ENCODE measurements around the gene INPP1.

Gene INPP1

DNA sequence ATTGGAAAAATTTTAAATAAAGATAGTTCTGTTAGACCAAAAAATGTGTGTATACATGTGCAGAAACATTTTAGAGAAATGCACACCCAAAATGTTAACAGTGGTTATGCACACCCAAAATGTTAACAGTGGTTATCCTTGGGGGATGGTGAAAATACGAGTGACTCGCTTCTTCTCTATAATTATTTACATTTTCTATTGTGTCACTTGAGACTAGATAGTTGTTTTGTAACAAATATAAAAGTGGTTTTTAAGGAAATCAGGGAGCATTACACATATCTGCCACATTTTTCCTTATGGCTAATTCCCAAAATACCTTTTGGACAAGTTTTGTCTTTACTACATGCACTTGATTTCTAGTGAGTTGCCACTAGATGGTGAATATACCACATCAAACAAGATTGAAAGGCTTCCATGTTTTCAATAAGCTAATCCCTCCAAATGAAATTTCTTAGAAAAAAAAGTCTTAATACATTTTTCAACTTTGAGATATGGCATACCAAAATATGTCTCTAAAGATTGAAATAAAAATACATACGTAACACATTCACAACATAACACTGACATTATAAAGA lies 14.7 kb upstream of the INPP1 start:
- TF ChIP-seq ISL1 (CRISPR knock-in tag; IDR thresholded peaks at IDR 0.05) (no peak), ZNF70 (CRISPR knock-in tag; IDR thresholded peaks at IDR 0.05) (no peak), ZNF565 (CRISPR knock-in tag; conservative IDR thresholded peaks at IDR 0.05; ENCODE audit: low read depth) (no peak), TOX (CRISPR knock-in tag; IDR thresholded peaks at IDR 0.05; ENCODE audit: borderline replicate concordance) (no peak), BACH2 (CRISPR knock-in tag; IDR thresholded peaks at IDR 0.05; ENCODE audit: borderline replicate concordance) (no peak), ARNTL (CRISPR knock-in tag; IDR thresholded peaks at IDR 0.05; ENCODE audit: borderline replicate concordance, low read depth) (no peak), ZNF8 (CRISPR knock-in tag; IDR thresholded peaks at IDR 0.05) (no peak), OSR1 (CRISPR knock-in tag; IDR thresholded peaks at IDR 0.05) (no peak), GLIS3 (CRISPR knock-in tag; IDR thresholded peaks at IDR 0.05) (no peak), ZFP30 (CRISPR knock-in tag; IDR thresholded peaks at IDR 0.05) (no peak)
- TF ChIP-seq, protein P1, sequence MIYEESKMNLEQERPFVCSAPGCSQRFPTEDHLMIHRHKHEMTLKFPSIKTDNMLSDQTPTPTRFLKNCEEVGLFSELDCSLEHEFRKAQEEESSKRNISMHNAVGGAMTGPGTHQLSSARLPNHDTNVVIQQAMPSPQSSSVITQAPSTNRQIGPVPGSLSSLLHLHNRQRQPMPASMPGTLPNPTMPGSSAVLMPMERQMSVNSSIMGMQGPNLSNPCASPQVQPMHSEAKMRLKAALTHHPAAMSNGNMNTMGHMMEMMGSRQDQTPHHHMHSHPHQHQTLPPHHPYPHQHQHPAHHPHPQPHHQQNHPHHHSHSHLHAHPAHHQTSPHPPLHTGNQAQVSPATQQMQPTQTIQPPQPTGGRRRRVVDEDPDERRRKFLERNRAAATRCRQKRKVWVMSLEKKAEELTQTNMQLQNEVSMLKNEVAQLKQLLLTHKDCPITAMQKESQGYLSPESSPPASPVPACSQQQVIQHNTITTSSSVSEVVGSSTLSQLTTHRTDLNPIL (CRISPR knock-in tag; IDR thresholded peaks at IDR 0.05; ENCODE audit: low read depth) = no peak
- ATAC-seq = no peak

DNA sequence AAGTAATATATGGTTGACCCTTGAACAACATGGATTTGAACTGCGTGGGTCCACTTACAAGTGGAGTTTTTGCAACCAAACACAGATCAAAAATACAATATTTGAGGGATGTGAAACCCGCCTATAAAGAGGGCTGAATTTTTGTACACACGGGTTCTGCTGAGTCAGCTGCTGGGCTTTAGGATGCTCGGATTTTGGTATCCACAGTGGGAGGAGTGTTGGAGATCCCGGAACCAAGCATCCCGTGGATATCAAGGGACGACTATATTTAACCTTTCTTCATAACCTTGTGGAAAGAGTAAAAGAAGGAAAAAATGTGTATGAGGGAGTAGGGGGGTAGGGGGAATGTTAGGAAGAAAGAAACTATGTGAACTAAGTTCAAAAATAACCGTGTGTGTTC lies 10.0 kb upstream of the INPP1 start:
- TF ChIP-seq, protein P2, sequence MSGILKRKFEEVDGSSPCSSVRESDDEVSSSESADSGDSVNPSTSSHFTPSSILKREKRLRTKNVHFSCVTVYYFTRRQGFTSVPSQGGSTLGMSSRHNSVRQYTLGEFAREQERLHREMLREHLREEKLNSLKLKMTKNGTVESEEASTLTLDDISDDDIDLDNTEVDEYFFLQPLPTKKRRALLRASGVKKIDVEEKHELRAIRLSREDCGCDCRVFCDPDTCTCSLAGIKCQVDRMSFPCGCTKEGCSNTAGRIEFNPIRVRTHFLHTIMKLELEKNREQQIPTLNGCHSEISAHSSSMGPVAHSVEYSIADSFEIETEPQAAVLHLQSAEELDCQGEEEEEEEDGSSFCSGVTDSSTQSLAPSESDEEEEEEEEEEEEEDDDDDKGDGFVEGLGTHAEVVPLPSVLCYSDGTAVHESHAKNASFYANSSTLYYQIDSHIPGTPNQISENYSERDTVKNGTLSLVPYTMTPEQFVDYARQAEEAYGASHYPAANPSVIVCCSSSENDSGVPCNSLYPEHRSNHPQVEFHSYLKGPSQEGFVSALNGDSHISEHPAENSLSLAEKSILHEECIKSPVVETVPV (CRISPR knock-in tag; IDR thresholded peaks at IDR 0.05) = no peak
- no peak for TF ChIP-seq PPARA (CRISPR knock-in tag; IDR thresholded peaks at IDR 0.05; ENCODE audit: borderline replicate concordance)
- TF ChIP-seq, protein P3, sequence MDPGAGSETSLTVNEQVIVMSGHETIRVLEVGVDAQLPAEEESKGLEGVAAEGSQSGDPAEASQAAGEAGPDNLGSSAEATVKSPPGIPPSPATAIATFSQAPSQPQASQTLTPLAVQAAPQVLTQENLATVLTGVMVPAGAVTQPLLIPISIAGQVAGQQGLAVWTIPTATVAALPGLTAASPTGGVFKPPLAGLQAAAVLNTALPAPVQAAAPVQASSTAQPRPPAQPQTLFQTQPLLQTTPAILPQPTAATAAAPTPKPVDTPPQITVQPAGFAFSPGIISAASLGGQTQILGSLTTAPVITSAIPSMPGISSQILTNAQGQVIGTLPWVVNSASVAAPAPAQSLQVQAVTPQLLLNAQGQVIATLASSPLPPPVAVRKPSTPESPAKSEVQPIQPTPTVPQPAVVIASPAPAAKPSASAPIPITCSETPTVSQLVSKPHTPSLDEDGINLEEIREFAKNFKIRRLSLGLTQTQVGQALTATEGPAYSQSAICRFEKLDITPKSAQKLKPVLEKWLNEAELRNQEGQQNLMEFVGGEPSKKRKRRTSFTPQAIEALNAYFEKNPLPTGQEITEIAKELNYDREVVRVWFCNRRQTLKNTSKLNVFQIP (CRISPR knock-in tag; IDR thresholded peaks at IDR 0.05; ENCODE audit: borderline replicate concordance, low read depth) = no peak
- TF ChIP-seq, protein P1 (CRISPR knock-in tag; IDR thresholded peaks at IDR 0.05; ENCODE audit: low read depth) = no peak
- TF ChIP-seq ZFP30 (CRISPR knock-in tag; IDR thresholded peaks at IDR 0.05) = no peak
- no peak for ATAC-seq

DNA sequence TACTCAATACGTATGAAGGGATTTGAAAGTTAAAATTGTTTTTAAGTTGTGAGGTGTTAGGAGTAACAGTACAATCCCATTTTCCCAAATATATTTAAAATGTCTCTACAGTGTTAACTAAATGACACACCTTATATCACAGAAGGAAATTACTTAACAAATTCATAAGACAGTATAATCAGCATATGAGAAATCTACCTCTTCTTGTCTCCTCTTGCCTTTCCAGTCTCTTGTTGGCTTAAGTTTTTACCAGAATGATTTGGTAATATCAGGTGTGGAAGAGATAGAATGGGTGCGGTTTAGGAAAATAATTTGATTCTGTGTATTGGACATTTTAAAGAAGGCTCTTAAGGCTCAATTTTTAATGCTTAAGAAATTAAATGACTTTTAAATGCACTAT lies 9.5 kb upstream of the INPP1 start:
- TF ChIP-seq RARB (CRISPR knock-in tag; IDR thresholded peaks at IDR 0.05) (no peak), ZC3H10 (CRISPR knock-in tag; IDR thresholded peaks at IDR 0.05) (no peak), PPARA (CRISPR knock-in tag; IDR thresholded peaks at IDR 0.05; ENCODE audit: borderline replicate concordance) (no peak), SNAI2 (CRISPR knock-in tag; IDR thresholded peaks at IDR 0.05) (no peak), ZFP3 (CRISPR knock-in tag; IDR thresholded peaks at IDR 0.05) (no peak), BACH2 (CRISPR knock-in tag; IDR thresholded peaks at IDR 0.05; ENCODE audit: borderline replicate concordance) (no peak), ARNTL (CRISPR knock-in tag; IDR thresholded peaks at IDR 0.05; ENCODE audit: borderline replicate concordance, low read depth) (no peak), ESRRG (CRISPR knock-in tag; IDR thresholded peaks at IDR 0.05) (no peak), ZNF70 (CRISPR knock-in tag; IDR thresholded peaks at IDR 0.05) (no peak), ZNF565 (CRISPR knock-in tag; conservative IDR thresholded peaks at IDR 0.05; ENCODE audit: low read depth) (no peak), GLIS3 (CRISPR knock-in tag; IDR thresholded peaks at IDR 0.05) (no peak), CSDC2 (CRISPR knock-in tag; IDR thresholded peaks at IDR 0.05) (no peak), ZNF8 (CRISPR knock-in tag; IDR thresholded peaks at IDR 0.05) (no peak)
- TF ChIP-seq, protein P4, sequence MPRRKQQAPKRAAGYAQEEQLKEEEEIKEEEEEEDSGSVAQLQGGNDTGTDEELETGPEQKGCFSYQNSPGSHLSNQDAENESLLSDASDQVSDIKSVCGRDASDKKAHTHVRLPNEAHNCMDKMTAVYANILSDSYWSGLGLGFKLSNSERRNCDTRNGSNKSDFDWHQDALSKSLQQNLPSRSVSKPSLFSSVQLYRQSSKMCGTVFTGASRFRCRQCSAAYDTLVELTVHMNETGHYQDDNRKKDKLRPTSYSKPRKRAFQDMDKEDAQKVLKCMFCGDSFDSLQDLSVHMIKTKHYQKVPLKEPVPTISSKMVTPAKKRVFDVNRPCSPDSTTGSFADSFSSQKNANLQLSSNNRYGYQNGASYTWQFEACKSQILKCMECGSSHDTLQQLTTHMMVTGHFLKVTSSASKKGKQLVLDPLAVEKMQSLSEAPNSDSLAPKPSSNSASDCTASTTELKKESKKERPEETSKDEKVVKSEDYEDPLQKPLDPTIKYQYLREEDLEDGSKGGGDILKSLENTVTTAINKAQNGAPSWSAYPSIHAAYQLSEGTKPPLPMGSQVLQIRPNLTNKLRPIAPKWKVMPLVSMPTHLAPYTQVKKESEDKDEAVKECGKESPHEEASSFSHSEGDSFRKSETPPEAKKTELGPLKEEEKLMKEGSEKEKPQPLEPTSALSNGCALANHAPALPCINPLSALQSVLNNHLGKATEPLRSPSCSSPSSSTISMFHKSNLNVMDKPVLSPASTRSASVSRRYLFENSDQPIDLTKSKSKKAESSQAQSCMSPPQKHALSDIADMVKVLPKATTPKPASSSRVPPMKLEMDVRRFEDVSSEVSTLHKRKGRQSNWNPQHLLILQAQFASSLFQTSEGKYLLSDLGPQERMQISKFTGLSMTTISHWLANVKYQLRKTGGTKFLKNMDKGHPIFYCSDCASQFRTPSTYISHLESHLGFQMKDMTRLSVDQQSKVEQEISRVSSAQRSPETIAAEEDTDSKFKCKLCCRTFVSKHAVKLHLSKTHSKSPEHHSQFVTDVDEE (CRISPR knock-in tag; IDR thresholded peaks at IDR 0.05) = no peak
- TF ChIP-seq, protein P3 (CRISPR knock-in tag; IDR thresholded peaks at IDR 0.05; ENCODE audit: borderline replicate concordance, low read depth) = no peak
- TF ChIP-seq, protein P5, sequence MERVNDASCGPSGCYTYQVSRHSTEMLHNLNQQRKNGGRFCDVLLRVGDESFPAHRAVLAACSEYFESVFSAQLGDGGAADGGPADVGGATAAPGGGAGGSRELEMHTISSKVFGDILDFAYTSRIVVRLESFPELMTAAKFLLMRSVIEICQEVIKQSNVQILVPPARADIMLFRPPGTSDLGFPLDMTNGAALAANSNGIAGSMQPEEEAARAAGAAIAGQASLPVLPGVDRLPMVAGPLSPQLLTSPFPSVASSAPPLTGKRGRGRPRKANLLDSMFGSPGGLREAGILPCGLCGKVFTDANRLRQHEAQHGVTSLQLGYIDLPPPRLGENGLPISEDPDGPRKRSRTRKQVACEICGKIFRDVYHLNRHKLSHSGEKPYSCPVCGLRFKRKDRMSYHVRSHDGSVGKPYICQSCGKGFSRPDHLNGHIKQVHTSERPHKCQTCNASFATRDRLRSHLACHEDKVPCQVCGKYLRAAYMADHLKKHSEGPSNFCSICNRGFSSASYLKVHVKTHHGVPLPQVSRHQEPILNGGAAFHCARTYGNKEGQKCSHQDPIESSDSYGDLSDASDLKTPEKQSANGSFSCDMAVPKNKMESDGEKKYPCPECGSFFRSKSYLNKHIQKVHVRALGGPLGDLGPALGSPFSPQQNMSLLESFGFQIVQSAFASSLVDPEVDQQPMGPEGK (CRISPR knock-in tag; IDR thresholded peaks at IDR 0.05; ENCODE audit: borderline replicate concordance) = no peak
- ATAC-seq = no peak
